Measurements from ENCODE around the gene HMGCS1.

DNA sequence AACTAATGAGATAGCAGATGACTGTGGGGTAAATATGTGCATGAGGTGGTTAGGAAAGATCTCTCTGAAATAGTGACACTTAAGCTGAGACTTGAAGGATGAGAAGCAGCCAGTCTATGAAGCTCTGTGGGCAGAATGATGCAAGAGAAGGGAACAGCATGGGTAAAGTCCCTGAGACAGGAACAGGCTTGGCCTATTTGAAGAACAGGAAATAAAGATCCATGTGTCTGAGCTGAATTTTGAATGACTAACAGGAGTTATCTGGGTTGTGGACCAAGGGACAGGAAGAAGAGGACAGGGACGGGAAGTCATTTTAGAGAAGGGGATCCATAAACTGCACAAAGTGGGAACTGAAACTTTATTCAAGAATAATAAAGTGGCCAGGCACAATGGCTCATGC lies 25.6 kb upstream of the HMGCS1 start:
- TF ChIP-seq POLR2AphosphoS5 (IDR thresholded peaks at IDR 0.05; ENCODE audit: low read depth, low read length), result no peak
- TF ChIP-seq TAF1 (IDR thresholded peaks at IDR 0.05; ENCODE audit: borderline replicate concordance, low read depth, low read length), result no peak
- no peak for TF ChIP-seq POLR2A (IDR thresholded peaks at IDR 0.05; ENCODE audit: low read depth, low read length)

Data from GM12892 (cell line).